ENCODE measurements around the gene RGSL1.
A peak's percentile ranks its signal among the peaks of the same experiment; 100 is the strongest.

RGSL1 gene

GRCh38 chr1:182450087-182450486 is at the start of gene RGSL1:
TSS of gene RGSL1 (plus strand) at chr1:182450146. CDS start at chr1:182450166, 20 bp downstream.
- peak; percentile 20 for DNase-seq

DNA sequence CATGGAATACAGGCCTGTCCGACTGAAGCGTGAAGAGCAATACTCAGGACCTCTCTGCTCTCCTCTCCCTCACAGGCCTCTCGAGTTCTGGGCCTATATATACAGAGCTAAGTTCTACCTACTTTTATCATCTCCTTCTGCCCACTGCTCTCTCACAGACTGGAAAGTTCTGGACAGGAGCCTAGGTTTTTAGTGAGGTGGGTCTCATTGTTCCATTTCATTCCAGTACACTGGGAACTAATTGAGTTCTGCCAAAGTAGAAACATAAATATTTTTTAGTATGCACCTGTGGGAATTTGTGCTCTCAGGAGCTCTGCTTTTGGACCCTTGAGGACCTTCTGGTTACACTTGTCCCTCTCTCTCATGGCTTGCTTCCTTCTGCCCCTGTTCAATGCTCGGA is 49.4 kb upstream of the RGSL1 start, which contains the start of gene TEDDM1:
TEDDM1 (minus strand) TSS at position 101 of the 400 bp plus-strand sequence. CDS start 182 bp downstream, outside the sequence.
- no peak for DNase-seq

DNA sequence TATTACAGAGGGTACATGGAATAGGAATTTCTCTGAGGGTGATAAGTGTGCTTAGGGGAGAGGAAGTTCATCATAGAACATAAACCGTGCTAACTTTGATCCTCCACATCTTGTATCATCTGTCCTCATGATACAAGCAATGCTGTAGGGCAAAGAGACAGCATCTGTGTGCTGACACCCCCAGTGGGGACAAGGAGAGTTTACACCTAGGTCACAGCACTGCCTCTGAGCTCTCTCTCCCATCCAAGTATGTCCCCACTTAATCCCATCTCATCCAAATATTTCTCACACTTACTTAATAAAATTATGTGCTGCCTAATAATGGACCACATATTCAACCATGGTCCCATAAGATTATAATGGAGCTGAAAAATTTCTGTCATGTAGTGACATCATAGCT is 45.2 kb upstream of the RGSL1 start:
- peak; percentile 13 for DNase-seq

DNA sequence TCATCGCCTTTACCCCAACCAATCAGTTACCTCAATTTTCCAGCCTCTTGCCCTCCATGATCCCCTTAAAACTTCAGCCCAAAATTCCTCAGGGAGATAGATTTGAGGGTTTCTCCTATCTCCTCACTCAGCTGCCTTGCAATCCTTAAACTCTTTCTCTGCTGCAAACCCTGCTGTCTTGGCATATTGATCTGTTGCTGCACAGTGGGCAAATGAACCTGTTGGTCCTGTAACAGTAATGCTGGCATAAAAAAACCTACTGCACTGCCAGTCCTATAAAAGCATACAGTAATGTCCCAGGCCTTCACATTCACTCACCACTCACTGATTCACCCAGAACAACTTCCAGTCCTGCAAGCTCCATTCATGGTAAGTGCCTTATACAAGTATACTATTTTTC is 44.4 kb upstream of the RGSL1 start:
- DNase-seq, result no peak

DNA sequence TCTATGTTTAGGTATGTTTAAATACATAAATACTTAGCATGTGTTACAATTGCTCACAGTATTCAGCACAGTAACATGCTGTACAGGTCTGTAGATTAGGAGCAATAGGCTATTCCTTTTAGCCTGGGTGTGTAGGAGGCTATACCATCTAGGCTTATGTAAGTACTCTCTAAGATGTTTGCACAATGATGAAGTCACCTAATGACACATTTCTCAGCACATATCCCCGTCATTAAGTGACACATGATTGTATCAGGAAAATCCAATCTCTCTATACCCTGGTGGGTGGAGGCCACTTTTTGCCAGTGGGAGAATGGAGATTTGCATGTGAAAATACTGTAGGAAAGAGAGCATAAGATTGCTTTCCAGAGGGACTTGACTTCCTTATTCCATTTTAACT is 43.9 kb upstream of the RGSL1 start:
- DNase-seq, result no peak

GRCh38 chr1:182407724-182408123 is 42.2 kb upstream of the RGSL1 start:
- DNase-seq, result no peak

- DNase-seq, result peak; percentile 31
Observed at GRCh38 chr1:182408435-182409075, 41.4 kb upstream of the RGSL1 start.

GRCh38 chr1:182410138-182410537 is 39.8 kb upstream of the RGSL1 start:
- DNase-seq, result no peak

DNA sequence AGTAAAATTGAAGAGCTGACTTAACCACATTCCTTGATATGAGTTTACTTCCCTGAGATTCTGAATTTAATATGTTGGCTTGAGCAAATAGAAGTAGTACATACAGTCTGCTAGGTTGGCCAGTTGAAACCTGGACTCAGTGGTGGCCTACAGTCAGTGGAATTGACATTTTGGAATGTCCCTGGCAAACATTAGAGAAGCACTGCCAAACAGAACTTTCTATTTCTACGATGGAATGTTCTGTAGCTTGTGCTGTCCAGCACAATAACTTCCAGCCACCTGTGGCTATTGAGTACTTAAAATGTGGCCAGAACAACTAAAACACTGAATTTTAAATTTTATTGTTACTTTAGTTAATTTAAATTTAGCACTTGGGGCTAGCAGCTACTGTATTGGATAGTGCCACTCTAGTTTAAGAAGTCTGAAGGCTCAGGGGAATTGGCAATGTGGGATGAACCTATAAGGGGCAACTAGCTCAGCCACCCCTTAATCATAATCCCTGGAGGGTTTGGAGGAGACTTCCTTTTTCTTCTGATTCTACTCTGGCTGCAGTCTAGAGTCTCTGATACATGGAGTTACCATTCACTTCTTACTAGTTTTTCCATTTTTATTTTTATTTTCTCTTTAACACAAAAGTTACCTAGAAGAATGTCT is 39.2 kb upstream of the RGSL1 start:
- DNase-seq, result no peak

GRCh38 chr1:182413486-182413885 is 36.5 kb upstream of the RGSL1 start:
- no peak for DNase-seq

GRCh38 chr1:182413969-182414368 is 36.0 kb upstream of the RGSL1 start:
- DNase-seq, result no peak

- no peak for DNase-seq
Observed at GRCh38 chr1:182415789-182416188, 34.2 kb upstream of the RGSL1 start.

- no peak for DNase-seq
Observed at GRCh38 chr1:182426442-182427430, 23.2 kb upstream of the RGSL1 start.

DNA sequence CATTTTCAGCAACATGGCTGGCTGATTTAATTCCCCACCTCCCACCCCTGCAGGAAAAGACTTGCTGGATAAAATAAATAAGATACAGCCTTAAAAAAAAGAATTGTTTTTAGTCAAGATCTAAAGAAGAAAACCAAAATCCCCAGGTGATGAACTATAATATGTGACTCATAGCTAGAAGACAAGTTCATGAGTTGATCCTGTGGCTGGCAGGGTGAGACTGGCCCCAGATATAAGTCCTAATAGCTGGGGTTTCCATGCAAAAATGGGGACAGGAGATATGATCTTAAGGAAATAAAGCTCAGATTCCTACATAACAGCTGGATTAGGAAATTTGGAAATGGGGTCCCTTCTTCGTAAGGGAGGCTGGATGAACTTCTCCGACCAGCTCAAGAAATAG is 21.9 kb upstream of the RGSL1 start:
- no peak for DNase-seq

GRCh38 chr1:182430263-182431068 is 19.5 kb upstream of the RGSL1 start:
- DNase-seq, result no peak

DNA sequence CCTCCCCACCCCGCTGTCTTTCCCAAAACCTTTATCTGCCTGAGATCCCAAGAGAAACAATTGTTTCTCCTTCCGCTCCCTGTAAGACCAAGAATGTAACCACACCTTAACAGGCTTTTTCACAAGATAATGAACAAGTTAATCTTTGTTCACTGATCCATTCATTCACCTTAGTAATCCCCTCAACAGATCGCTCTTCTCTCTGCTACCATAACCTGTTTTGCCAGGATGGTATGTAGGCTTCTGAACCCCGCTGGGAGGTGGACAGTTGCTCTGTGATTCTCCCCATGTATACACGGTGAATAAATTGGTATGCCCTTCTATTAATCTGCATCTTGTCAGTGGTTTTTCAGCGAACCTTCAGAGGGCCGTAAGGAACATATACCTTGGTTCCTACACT is 18.7 kb upstream of the RGSL1 start:
- DNase-seq, result no peak

DNA sequence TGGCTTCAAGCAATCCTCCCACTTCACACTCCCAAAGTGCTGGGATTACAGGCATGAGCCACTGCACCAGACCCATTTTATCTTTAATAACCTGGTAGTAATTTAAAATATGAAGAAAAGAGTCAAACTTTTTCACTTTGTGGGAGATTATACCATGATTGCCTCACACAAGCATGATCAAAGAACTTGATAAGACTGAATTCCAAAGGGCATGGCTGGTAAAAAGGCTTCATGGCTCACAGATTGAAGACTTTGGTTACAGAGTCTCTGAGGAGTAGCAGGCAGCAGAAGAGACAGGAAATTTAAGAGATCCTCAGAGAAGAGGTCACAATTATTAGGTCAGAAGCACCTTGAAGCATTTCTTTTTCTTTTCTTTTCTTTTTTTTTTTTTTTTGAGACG is 16.4 kb upstream of the RGSL1 start:
- DNase-seq, result no peak

DNA sequence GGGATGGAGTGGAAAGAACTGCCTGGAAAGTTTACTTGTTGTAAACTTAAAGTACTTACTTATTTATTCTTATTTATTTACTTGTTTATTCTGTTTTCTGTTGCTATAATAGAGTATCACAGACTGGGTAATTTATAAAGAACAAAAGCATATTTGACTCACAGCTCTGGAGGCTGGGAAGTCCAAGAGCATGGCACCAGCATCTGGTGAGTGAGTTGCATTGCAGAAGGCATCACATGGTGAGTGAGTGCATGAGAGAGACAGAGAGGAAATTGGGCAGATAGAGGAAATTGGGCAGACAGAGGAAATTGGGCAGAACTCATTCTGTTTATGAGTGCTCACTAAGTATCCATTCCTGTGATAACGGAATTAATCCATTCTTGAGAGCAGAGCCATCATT is 11.6 kb upstream of the RGSL1 start:
- no peak for DNase-seq

- no peak for DNase-seq
Observed at GRCh38 chr1:182441719-182442118, 8.2 kb upstream of the RGSL1 start.

- DNase-seq, result no peak
Observed at GRCh38 chr1:182442333-182442732, 7.6 kb upstream of the RGSL1 start.

- peak; percentile 13 for DNase-seq
Observed at GRCh38 chr1:182444497-182444896, 5.4 kb upstream of the RGSL1 start.

- DNase-seq, result peak; percentile 80
Observed at GRCh38 chr1:182446033-182446669, 3.8 kb upstream of the RGSL1 start.

Measured in NCI-H69 (cell line).